GM06990 (cell line): ENCODE measurements around the gene ZNF821.
"Not testable (repeated sequence)": the region's sequence is repeated elsewhere in the genome, so short reads cannot be mapped to it uniquely, and the experiment has no call there.

Experiments
- DNase-seq: peaks from one replicate; pipeline ENCODE4 v3.0.0-alpha.2; 2011; ENCODE audit not compliant: insufficient read length; ENCODE audit errors: extremely low read depth
- H3K27me3 ChIP-seq: replicated peaks from 2 replicates; pipeline ENCODE4 v1.6.0; 2011; ENCODE audit warnings: low read length; ENCODE audit not compliant: control insufficient read depth, insufficient read depth
- H3K36me3 ChIP-seq: 2 replicates; pipeline ENCODE4 v1.5.1; 2011; ENCODE audit warnings: low read length; ENCODE audit not compliant: control insufficient read depth, insufficient read depth
- H3K4me3 ChIP-seq: replicated peaks from 2 replicates; pipeline ENCODE4 v1.5.1; 2011; ENCODE audit warnings: low read depth, mild to moderate bottlenecking, control low read depth, low read length
- TF ChIP-seq, protein P1 (sequence below): IDR thresholded peaks from 2 replicates; pipeline ENCODE4 v1.5.1; 2011; ENCODE audit warnings: low read length, control low read depth, mild to moderate bottlenecking, inconsistent platforms; ENCODE audit not compliant: insufficient read depth, poor library complexity, severe bottlenecking

The ZNF821 gene

DNA sequence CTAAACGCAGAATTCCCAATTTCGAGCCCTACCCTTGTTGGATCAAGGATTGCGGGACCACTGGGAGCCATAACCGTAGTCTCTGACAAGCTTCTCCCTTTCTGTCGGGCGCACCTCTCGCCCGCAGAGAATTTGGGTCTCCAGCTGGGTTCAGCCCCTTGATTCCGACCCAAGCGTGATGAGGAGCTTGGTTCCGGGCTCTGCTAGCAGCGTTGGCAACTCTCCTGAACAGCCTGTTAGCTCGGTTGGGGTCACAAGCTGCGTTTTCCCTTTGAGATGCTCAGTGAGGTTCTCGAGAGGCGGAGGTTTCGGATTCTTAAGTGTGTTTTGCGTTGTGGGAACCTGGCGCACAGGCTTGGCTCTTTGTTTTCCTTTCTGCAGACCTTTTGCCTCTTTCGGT, 37.6 kb downstream of the ZNF821 start:
- TF ChIP-seq, protein P1, sequence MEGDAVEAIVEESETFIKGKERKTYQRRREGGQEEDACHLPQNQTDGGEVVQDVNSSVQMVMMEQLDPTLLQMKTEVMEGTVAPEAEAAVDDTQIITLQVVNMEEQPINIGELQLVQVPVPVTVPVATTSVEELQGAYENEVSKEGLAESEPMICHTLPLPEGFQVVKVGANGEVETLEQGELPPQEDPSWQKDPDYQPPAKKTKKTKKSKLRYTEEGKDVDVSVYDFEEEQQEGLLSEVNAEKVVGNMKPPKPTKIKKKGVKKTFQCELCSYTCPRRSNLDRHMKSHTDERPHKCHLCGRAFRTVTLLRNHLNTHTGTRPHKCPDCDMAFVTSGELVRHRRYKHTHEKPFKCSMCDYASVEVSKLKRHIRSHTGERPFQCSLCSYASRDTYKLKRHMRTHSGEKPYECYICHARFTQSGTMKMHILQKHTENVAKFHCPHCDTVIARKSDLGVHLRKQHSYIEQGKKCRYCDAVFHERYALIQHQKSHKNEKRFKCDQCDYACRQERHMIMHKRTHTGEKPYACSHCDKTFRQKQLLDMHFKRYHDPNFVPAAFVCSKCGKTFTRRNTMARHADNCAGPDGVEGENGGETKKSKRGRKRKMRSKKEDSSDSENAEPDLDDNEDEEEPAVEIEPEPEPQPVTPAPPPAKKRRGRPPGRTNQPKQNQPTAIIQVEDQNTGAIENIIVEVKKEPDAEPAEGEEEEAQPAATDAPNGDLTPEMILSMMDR = no peak
- no peak for DNase-seq
- H3K36me3 ChIP-seq = peaks cover 19% of the 10 kb centered on the region
- H3K4me3 ChIP-seq = peak overlapping the region; percentile 96
- H3K27me3 ChIP-seq = no peaks in the 10 kb centered on the region

DNA sequence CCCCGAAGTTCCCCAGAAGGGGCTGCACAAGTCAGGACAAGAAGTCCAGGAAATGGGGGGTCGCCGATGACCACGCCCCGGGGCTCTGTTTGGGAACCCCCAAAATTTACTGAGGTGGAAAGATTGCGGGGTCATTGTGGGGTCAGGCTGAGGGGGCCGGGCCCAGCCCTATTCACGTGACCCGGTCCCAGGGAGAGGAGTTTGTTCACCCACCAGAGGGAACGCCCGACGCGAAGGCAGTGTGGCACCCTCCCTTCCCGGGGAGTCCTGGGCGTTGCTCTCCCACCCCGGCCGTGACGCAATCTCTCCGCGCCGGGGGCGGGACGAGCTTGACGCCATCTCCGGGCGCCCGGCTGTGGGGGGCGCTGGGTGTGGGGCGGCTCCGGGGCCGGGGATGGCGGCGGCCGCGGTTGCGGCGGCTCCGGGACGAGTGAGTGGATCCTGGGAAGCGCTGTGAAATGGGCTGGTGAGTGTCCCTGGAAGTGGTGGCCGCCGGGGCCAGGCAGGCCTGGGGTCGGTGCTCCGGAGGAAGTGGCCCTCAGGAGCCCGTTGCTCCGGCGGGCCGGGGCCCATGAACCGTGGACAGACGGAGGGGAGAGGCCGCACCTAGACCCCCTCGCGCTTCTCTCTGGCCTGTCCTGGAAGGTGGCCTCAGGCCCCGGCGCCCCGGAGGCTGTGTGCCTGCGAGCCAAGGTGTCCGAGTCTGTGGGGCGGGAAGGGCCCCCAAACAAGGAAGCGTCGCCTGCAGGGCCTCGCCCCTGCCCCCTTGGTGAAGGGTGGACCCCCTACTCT, 38.1 kb downstream of the ZNF821 start, which contains the start of gene ATXN1L:
Gene ATXN1L, plus strand, starts transcription at position 338 of the 792 bp plus-strand sequence. CDS start 3,765 bp downstream, outside the sequence.
- TF ChIP-seq, protein P1 = no peak
- Histone ChIP-seq H3K27me3 (no peaks in the 10 kb centered on the region), H3K36me3 (peaks cover 14% of the 10 kb centered on the region), H3K4me3 (peak within 1 kb of the TSS; percentile 96)
- peak; percentile 95 for DNase-seq

DNA sequence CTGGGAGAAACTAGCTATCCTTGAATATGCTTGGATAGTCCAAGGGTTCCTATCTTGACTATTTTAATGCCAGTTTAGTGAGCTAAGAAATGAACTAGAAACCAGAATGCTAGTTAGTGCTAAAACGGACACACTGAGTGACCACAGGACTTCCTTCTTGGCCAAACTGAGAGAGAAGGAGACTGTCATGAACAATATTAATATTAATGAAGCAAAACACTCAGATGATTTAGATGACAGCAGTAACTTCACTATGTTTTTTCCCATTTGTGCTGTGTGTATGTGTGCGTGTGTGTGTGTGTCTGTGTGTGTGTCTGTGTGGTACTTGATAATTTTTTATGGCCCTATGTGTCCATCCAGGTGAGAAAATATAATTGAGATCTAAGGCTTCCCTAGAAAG, 40.4 kb downstream of the ZNF821 start:
- Histone ChIP-seq H3K27me3 (no peaks in the 10 kb centered on the region), H3K36me3 (peaks cover under 1% of the 10 kb centered on the region), H3K4me3 (no peak overlapping the region)
- DNase-seq = no peak
- TF ChIP-seq, protein P1 = no peak

DNA sequence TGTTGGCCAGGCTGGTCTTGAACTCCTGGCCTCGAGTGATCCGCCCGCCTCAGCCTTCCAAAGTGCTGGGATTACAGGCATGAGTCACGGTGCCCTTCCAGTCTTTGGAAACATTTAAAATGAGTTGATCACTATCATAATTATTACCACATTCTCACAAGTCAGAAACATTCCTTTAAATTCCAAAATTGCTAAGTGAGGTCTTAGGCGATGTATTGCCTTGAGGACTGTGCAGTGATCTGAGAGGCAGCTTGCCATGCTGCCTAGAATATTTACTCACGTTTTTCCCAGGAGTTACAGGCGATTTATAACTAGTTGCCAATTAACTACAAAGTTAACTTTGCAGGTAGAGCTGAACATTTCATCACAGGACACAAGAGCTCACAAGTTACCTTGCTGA, 43.9 kb downstream of the ZNF821 start:
- Histone ChIP-seq H3K4me3 (no peak overlapping the region), H3K36me3 (no peaks in the 10 kb centered on the region), H3K27me3 (no peaks in the 10 kb centered on the region)
- TF ChIP-seq, protein P1 = no peak
- no peak for DNase-seq

DNA sequence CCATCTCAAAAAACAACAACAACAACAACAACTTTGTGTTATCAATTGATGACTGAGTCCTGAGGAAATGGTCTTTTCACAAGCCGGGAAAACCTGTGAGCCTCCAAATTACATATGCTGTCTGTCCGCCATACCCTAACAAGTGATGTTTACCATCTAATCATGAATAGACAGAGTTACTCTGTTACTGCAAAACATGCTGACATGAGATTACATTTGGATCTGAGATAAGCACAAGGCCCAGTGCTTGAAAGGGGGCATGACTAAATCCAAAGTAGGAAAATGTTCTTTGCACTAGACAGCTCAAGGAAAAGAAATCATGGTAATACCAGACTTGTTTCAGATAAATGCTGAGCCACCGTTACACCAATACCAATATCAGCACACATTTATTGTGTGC, 46.8 kb downstream of the ZNF821 start:
- TF ChIP-seq, protein P1 = no peak
- DNase-seq = no peak
- H3K27me3 ChIP-seq = no peaks in the 10 kb centered on the region
- no peak overlapping the region for H3K4me3 ChIP-seq
- no peaks in the 10 kb centered on the region for H3K36me3 ChIP-seq

DNA sequence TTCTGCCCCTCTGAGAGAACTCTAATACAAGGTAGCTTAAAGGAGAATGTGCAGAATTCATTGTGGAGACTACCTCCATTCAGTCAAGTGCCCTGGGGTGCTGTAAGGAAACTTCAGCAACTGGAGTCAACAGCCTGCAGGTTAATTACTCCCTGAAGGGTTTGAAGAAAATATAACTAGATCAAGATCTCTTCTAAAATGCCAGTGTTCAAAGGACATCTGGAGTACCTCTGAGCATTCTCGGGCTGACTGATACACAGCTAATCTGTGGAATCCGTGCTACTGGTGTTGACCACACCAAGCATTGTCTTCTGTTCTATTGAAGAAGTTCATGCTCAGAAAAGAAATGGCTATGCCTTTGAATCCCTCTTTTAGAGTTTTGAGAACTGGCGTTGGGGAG, 49.7 kb downstream of the ZNF821 start:
- TF ChIP-seq, protein P1 = no peak
- no peak overlapping the region for H3K4me3 ChIP-seq
- no peaks in the 10 kb centered on the region for H3K36me3 ChIP-seq
- DNase-seq = no peak
- H3K27me3 ChIP-seq = no peaks in the 10 kb centered on the region

DNA sequence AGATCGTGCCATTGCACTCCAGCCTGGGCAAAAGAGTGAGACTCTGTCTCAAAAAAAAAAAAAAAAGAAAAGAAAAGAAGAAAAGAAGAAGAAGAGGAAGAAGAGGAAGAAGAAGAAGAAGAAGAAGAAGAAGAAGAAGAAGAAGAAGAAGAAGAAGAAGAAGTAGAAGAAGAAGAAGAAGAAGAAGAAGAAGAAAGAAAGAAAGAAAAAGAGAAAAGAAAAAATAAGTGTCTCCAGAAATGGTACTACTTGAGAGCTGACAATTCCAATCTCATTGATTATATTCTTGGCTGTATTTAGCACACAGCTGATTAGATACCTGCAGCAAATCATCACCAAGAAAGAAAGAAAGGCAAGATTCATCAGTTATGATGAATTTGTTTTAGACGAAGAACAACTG, 51.9 kb downstream of the ZNF821 start:
- not testable (repeated sequence) for H3K4me3 ChIP-seq, H3K36me3 ChIP-seq, DNase-seq, H3K27me3 ChIP-seq

DNA sequence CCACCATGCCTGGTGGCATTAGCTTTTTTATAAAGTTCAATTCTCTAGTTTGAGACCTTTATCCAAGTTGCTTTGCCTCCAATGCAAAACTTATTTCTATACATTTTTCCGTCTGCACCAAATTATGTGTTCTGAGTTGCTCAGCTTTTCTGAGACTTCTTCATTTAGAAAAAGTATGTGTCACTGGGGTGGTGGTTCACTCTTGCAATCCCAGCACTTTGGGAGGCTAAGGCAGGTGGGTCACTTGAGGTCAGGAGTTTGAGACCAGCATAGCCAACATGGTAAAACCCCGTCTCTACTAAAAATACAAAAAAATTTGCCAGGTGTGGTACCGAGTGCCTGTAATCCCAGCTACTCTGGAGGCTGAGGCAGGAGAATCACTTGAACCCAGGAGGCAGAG, 52.3 kb downstream of the ZNF821 start:
- not testable (repeated sequence) for H3K36me3 ChIP-seq, DNase-seq, H3K4me3 ChIP-seq, H3K27me3 ChIP-seq
